RWPE2 (cell line): ENCODE data around the gene ELOA.
"Not testable (repeated sequence)": the region's sequence is repeated elsewhere in the genome, so short reads cannot be mapped to it uniquely, and the experiment has no call there.

ENCODE experiments used
- ATAC-seq: fragments of 200-7000 bp; cut with Tn5 transposase; 3 replicates; pipeline ENCODE4 v1.9.1; 2021; ENCODE audit warnings: low read depth
- DNase-seq: peaks from one replicate; pipeline ENCODE4 v3.0.0-alpha.2; 2020; ENCODE audit warnings: low spot score
- H3K27ac ChIP-seq: fragments of 450-650 bp; 2 replicates; pipeline ENCODE4 v1.5.1; 2017; ENCODE audit warnings: mild to moderate bottlenecking; ENCODE audit not compliant: poor library complexity, severe bottlenecking
- H3K27me3 ChIP-seq: fragments of 250-450 bp; sonication (Bioruptor Pico); 2 replicates; pipeline ENCODE4 v1.5.1; 2021; ENCODE audit warnings: mild to moderate bottlenecking, moderate library complexity; ENCODE audit not compliant: insufficient read depth, poor library complexity, severe bottlenecking
- H3K36me3 ChIP-seq: fragments of 250-450 bp; sonication (Bioruptor Pico); 2 replicates; pipeline ENCODE4 v1.5.1; 2020; ENCODE audit warnings: low read depth, mild to moderate bottlenecking, moderate library complexity
- H3K4me1 ChIP-seq: fragments of 250-450 bp; sonication (Bioruptor Pico); 2 replicates; pipeline ENCODE4 v1.5.1; 2021; ENCODE audit warnings: mild to moderate bottlenecking, moderate library complexity; ENCODE audit not compliant: insufficient read depth, poor library complexity, severe bottlenecking
- H3K4me3 ChIP-seq: fragments of 250-450 bp; sonication (Bioruptor Pico); 2 replicates; pipeline ENCODE4 v1.5.1; 2021; ENCODE audit warnings: mild to moderate bottlenecking, moderate library complexity; ENCODE audit not compliant: severe bottlenecking
- H3K9me3 ChIP-seq: fragments of 250-450 bp; sonication (Bioruptor Pico); 2 replicates; pipeline ENCODE4 v1.5.1; 2021; ENCODE audit warnings: mild to moderate bottlenecking, moderate library complexity; ENCODE audit not compliant: severe bottlenecking
- CTCF ChIP-seq: fragments of 450-650 bp; IDR thresholded peaks from one replicate; pipeline ENCODE4 v1.5.1; 2017; ENCODE audit warnings: mild to moderate bottlenecking, moderate library complexity; ENCODE audit not compliant: poor library complexity, severe bottlenecking

Gene ELOA

GRCh38 chr1:23777979-23778814 lies 34.9 kb downstream of the ELOA start, which contains the start of gene PITHD1:
PITHD1 (plus strand) TSS chr1:23778418; CDS start chr1:23778516, 98 bp downstream.
- no peak for TF ChIP-seq CTCF

GRCh38 chr1:23779826-23780371 lies 36.6 kb downstream of the ELOA start:
- no peak overlapping the region for H3K4me3 ChIP-seq
- H3K27ac ChIP-seq: peak overlapping the region; percentile 41
- H3K27me3 ChIP-seq: no peaks in the 10 kb centered on the region
- H3K36me3 ChIP-seq: peaks cover 56% of the 10 kb centered on the region
- no peak for TF ChIP-seq CTCF
- H3K9me3 ChIP-seq: no peaks in the 10 kb centered on the region
- peaks cover 15% of the 10 kb centered on the region for H3K4me1 ChIP-seq
- ATAC-seq (peak; percentile 51), DNase-seq (no peak)

More at GRCh38 chr1:23777979-23778814, 34.9 kb downstream of the ELOA start, which contains the start of gene PITHD1:
- peaks cover 39% of the 10 kb centered on the region for H3K36me3 ChIP-seq
- H3K27ac ChIP-seq: peak within 1 kb of the TSS; percentile 41
- H3K9me3 ChIP-seq: no peaks in the 10 kb centered on the region
- ATAC-seq (peak; percentile 72), DNase-seq (peak; percentile 80)
- H3K4me1 ChIP-seq: peaks cover 15% of the 10 kb centered on the region
- no peaks in the 10 kb centered on the region for H3K27me3 ChIP-seq
- H3K4me3 ChIP-seq: peak within 1 kb of the TSS; percentile 68

- peaks cover 84% of the 10 kb centered on the region for H3K36me3 ChIP-seq
Observed at GRCh38 chr1:23783141-23783540, 39.9 kb downstream of the ELOA start.

GRCh38 chr1:23784846-23785245 lies 41.6 kb downstream of the ELOA start:
- Histone ChIP-seq H3K9me3 (no peaks in the 10 kb centered on the region), H3K27ac (no peak overlapping the region), H3K4me3 (no peak overlapping the region), H3K36me3 (peaks cover 83% of the 10 kb centered on the region), H3K4me1 (peaks cover 13% of the 10 kb centered on the region), H3K27me3 (no peaks in the 10 kb centered on the region)
- no peak for TF ChIP-seq CTCF
- ATAC-seq (no peak), DNase-seq (no peak)

More at GRCh38 chr1:23783141-23783540, 39.9 kb downstream of the ELOA start:
- H3K4me3 ChIP-seq, H3K9me3 ChIP-seq, H3K27ac ChIP-seq, DNase-seq, H3K27me3 ChIP-seq, ATAC-seq: not testable (repeated sequence)
- H3K4me1 ChIP-seq: peaks cover 13% of the 10 kb centered on the region

GRCh38 chr1:23787701-23788100 lies 44.4 kb downstream of the ELOA start:
- Histone ChIP-seq H3K27ac (no peak overlapping the region), H3K9me3 (no peaks in the 10 kb centered on the region), H3K4me1 (peaks cover 20% of the 10 kb centered on the region), H3K27me3 (no peaks in the 10 kb centered on the region), H3K36me3 (peaks cover 58% of the 10 kb centered on the region), H3K4me3 (no peak overlapping the region)
- ATAC-seq: no peak
- TF ChIP-seq CTCF: no peak
- DNase-seq: no peak
